Measurements from ENCODE around the gene LHX8.
"Not testable (repeated sequence)": the region's sequence is repeated elsewhere in the genome, so short reads cannot be mapped to it uniquely, and the experiment has no call there.

DNA sequence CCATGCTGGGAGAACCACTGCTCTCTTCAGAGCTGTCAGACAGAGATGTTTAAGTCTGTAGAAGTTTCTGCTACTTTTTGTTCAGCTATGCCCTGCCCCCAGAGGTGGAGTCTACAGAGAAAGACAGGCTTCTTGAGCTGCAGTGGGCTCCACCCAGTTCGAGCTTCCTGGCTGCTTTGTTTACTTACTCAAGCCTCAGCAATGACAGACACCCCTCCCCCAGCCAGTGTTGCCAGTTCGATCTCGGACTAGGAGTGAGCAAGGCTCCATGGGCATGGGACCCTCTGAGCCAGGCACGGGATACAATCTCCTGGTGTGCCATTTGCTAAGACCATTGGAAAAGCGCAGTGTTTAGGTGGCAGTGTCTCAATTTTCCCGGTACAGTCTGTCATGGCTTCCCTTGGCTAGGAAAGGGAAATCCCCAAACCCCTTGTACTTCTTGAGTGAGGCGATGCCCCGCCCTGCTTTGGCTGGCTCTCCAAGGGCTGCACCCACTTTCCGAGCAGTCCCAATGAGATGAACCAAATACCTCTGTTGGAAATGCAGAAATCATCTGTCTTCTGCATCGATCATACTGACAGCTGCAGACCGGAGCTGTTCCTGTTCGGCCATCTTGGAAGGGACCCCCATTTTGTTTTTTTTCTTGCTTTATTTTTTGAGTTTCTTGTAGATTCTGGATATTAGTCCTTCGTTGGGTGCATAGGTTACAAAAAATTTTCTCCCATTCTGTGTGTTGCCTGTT lies 47.2 kb downstream of the LHX8 start:
- TF ChIP-seq, protein P1, sequence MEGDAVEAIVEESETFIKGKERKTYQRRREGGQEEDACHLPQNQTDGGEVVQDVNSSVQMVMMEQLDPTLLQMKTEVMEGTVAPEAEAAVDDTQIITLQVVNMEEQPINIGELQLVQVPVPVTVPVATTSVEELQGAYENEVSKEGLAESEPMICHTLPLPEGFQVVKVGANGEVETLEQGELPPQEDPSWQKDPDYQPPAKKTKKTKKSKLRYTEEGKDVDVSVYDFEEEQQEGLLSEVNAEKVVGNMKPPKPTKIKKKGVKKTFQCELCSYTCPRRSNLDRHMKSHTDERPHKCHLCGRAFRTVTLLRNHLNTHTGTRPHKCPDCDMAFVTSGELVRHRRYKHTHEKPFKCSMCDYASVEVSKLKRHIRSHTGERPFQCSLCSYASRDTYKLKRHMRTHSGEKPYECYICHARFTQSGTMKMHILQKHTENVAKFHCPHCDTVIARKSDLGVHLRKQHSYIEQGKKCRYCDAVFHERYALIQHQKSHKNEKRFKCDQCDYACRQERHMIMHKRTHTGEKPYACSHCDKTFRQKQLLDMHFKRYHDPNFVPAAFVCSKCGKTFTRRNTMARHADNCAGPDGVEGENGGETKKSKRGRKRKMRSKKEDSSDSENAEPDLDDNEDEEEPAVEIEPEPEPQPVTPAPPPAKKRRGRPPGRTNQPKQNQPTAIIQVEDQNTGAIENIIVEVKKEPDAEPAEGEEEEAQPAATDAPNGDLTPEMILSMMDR (IDR thresholded peaks at IDR 0.05) = not testable (repeated sequence)
- TF ChIP-seq POLR2AphosphoS5 (IDR thresholded peaks at IDR 0.05) = not testable (repeated sequence)
